Measurements from ENCODE around the gene KAZN. TPM values are rescaled to one million over a fixed set of nuclear protein-coding genes. Genes with fewer than 3 reads are reported as not detected.

KAZN gene
- polyA plus RNA-seq, 1 experiment = 3.7 TPM

DNA sequence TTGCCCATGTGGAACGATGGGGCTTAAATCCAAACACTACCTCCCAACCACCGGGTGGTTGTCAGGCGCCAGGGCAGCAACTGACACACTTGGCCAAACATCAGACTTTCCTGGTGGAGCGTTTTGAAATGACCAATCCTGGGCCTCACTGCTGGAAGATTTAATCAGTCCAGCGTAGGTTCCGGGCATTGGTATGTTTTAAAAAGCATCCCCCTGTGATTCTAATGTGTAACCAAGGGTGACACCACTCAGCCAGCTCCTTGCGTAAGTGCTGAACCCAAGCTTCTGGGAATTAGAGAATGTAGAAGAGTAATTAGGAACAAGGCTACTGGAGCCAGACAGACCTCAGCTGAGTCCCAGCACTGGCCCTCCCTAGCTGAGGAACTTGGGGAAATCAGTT is 44.8 kb upstream of the KAZN start:
- TF ChIP-seq, protein P1, sequence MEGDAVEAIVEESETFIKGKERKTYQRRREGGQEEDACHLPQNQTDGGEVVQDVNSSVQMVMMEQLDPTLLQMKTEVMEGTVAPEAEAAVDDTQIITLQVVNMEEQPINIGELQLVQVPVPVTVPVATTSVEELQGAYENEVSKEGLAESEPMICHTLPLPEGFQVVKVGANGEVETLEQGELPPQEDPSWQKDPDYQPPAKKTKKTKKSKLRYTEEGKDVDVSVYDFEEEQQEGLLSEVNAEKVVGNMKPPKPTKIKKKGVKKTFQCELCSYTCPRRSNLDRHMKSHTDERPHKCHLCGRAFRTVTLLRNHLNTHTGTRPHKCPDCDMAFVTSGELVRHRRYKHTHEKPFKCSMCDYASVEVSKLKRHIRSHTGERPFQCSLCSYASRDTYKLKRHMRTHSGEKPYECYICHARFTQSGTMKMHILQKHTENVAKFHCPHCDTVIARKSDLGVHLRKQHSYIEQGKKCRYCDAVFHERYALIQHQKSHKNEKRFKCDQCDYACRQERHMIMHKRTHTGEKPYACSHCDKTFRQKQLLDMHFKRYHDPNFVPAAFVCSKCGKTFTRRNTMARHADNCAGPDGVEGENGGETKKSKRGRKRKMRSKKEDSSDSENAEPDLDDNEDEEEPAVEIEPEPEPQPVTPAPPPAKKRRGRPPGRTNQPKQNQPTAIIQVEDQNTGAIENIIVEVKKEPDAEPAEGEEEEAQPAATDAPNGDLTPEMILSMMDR (IDR thresholded peaks at IDR 0.05; ENCODE audit: low read depth, low read length) = no peak
- Histone ChIP-seq H3K9me3 (ENCODE audit: control insufficient read depth, insufficient read depth, low read length) (no peaks in the 10 kb centered on the region), H3K27me3 (ENCODE audit: control insufficient read depth, insufficient read depth, low read length) (peaks cover 3% of the 10 kb centered on the region), H3K27ac (ENCODE audit: low read depth, low read length) (no peak overlapping the region), H3K4me3 (ENCODE audit: low read depth, low read length) (no peak overlapping the region)
- CTCF ChIA-PET = no interaction called here
- no peak for DNase-seq (ENCODE audit: low read depth, low spot score)
- POLR2A ChIA-PET = no interaction called here

GRCh38 chr1:14555091-14555490 is 43.4 kb upstream of the KAZN start:
- Histone ChIP-seq H3K27me3 (ENCODE audit: control insufficient read depth, insufficient read depth, low read length) (peaks cover 3% of the 10 kb centered on the region), H3K4me3 (ENCODE audit: low read depth, low read length) (no peak overlapping the region), H3K9me3 (ENCODE audit: control insufficient read depth, insufficient read depth, low read length) (no peaks in the 10 kb centered on the region), H3K27ac (ENCODE audit: low read depth, low read length) (no peak overlapping the region)
- DNase-seq (ENCODE audit: low read depth, low spot score) = no peak
- POLR2A ChIA-PET = no interaction called here
- CTCF ChIA-PET = no interaction called here
- TF ChIP-seq, protein P1 (IDR thresholded peaks at IDR 0.05; ENCODE audit: low read depth, low read length) = no peak

DNA sequence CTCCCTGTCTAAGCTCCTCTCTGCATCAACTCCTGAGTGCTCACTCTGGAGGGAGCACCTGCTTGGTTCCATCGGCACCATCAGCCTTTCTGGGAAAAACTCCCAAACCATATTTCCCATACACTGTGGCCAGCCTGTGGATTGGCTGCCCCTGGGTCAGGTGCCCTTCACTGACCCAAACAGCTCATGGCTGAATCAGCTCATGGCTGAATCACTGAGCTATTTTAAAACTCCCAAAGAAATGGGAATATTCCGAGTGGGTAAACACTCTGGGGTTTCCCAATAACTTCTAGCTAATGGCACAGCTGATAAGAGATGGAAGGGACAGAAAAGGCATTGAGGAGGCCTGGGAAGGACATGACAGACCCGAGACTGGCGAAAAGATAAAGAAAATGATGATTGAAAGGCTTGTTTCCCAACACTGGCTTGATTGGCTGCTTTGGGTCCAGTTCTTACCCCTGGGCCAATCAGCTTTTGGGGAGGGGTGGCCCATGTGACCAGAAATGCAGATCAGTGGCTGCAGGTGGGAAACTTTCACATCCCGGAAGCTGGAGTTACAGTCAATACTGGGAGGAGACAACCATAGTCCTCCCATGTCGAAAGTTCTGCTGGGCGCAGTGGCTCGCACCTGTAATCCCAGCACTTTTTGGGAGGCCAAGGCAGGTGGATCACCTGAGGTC is 37.3 kb upstream of the KAZN start:
- no peak for DNase-seq (ENCODE audit: low read depth, low spot score)
- Histone ChIP-seq H3K27ac (ENCODE audit: low read depth, low read length) (no peak overlapping the region), H3K4me3 (ENCODE audit: low read depth, low read length) (no peak overlapping the region), H3K9me3 (ENCODE audit: control insufficient read depth, insufficient read depth, low read length) (no peaks in the 10 kb centered on the region; the same call in 1 of the 2 replicates), H3K27me3 (ENCODE audit: control insufficient read depth, insufficient read depth, low read length) (no peaks in the 10 kb centered on the region)
- TF ChIP-seq, protein P1 (IDR thresholded peaks at IDR 0.05; ENCODE audit: low read depth, low read length) = no peak
- POLR2A ChIA-PET = no interaction called here
- CTCF ChIA-PET = no interaction called here

GRCh38 chr1:14565090-14565489 is 33.4 kb upstream of the KAZN start:
- CTCF ChIA-PET = no interaction called here
- H3K27ac ChIP-seq (ENCODE audit: low read depth, low read length) = no peak overlapping the region
- TF ChIP-seq, protein P1 (IDR thresholded peaks at IDR 0.05; ENCODE audit: low read depth, low read length) = no peak

DNA sequence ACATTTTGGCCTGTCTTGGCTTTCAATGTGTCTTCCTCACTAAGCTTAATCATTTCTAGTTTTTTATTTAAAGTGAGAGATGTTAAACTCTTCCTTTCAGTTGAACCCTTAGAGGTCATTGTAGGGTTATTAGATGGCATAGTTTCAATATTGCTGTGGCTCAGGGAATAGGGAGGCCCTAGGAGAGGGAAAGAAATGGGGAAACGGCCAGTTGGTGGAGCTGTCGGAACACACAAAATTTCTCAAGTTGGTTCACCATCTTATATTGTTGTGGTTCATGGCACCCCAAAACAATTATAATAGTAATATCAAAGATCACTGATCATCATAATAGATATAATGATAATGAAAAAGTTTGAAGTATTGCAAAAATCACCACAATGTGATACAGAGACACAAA is 31.4 kb upstream of the KAZN start:
- Histone ChIP-seq H3K4me3 (ENCODE audit: low read depth, low read length) (no peak overlapping the region), H3K27me3 (ENCODE audit: control insufficient read depth, insufficient read depth, low read length) (no peaks in the 10 kb centered on the region), H3K9me3 (ENCODE audit: control insufficient read depth, insufficient read depth, low read length) (peaks cover 4% of the 10 kb centered on the region; the same call in 1 of the 2 replicates), H3K27ac (ENCODE audit: low read depth, low read length) (no peak overlapping the region)
- no peak for DNase-seq (ENCODE audit: low read depth, low spot score)
- POLR2A ChIA-PET = no interaction called here
- CTCF ChIA-PET = no interaction called here
- TF ChIP-seq, protein P1 (IDR thresholded peaks at IDR 0.05; ENCODE audit: low read depth, low read length) = no peak

More at GRCh38 chr1:14565090-14565489, 33.4 kb upstream of the KAZN start:
- POLR2A ChIA-PET = no interaction called here
- no peak overlapping the region for H3K4me3 ChIP-seq (ENCODE audit: low read depth, low read length)
- H3K9me3 ChIP-seq (ENCODE audit: control insufficient read depth, insufficient read depth, low read length) = no peaks in the 10 kb centered on the region; the same call in 1 of the 2 replicates
- DNase-seq (ENCODE audit: low read depth, low spot score) = no peak
- no peaks in the 10 kb centered on the region for H3K27me3 ChIP-seq (ENCODE audit: control insufficient read depth, insufficient read depth, low read length)
